Neural progenitor cell (in vitro differentiated cells): Measurements from ENCODE around the gene TAF10. TPM values are rescaled to one million over a fixed set of nuclear protein-coding genes. Genes with fewer than 3 reads are reported as not detected.

Experiments
- DNase-seq: peaks from one replicate; pipeline ENCODE4 v3.0.0-alpha.2; 2016; ENCODE audit warnings: low spot score
- H2AFZ ChIP-seq: fragments of 200-600 bp; sonication (generic); replicated peaks from 2 replicates; pipeline ENCODE4 v1.6.1; 2016; ENCODE audit warnings: antibody characterized with exemption
- H3F3A ChIP-seq: fragments of 200-600 bp; sonication (generic); 2 replicates; pipeline ENCODE4 v1.6.1; 2016; ENCODE audit warnings: antibody characterized with exemption, low read depth
- H3K27ac ChIP-seq: fragments of 200-600 bp; sonication (generic); 2 replicates; pipeline ENCODE4 v1.5.1; 2016; ENCODE audit warnings: mild to moderate bottlenecking
- H3K27me3 ChIP-seq: fragments of 200-600 bp; sonication (generic); 2 replicates; pipeline ENCODE4 v1.6.1; 2016; ENCODE audit warnings: mild to moderate bottlenecking, moderate library complexity
- H3K36me3 ChIP-seq: fragments of 200-600 bp; sonication (generic); 2 replicates; pipeline ENCODE4 v1.5.1; 2016
- H3K4me1 ChIP-seq: fragments of 200-600 bp; sonication (generic); 2 replicates; pipeline ENCODE4 v1.6.1; 2016; ENCODE audit warnings: mixed run types
- H3K4me2 ChIP-seq: fragments of 200-600 bp; sonication (generic); 2 replicates; pipeline ENCODE4 v1.6.1; 2016
- H3K4me3 ChIP-seq: fragments of 200-600 bp; sonication (generic); 2 replicates; pipeline ENCODE4 v1.5.1; 2016
- H3K79me2 ChIP-seq: fragments of 200-600 bp; sonication (generic); 2 replicates; pipeline ENCODE4 v1.6.1; 2016; ENCODE audit warnings: low read depth
- H3K9ac ChIP-seq: fragments of 200-600 bp; sonication (generic); 2 replicates; pipeline ENCODE4 v1.6.1; 2016
- H3K9me3 ChIP-seq: fragments of 200-600 bp; sonication (generic); 2 replicates; pipeline ENCODE4 v1.5.1; 2016; ENCODE audit warnings: low read depth
- H4K20me1 ChIP-seq: fragments of 200-600 bp; sonication (generic); 2 replicates; pipeline ENCODE4 v1.6.1; 2016; ENCODE audit warnings: low read depth
- H3K27ac Mint-ChIP-seq: 3 replicates; pipeline ENCODE4 v1.8.0; 2021; ENCODE audit warnings: mixed read lengths
- H3K27me3 Mint-ChIP-seq: 2 replicates; pipeline ENCODE4 v1.8.0; 2022; ENCODE audit warnings: low read depth, mild to moderate bottlenecking, inconsistent platforms, moderate library complexity, mixed read lengths; ENCODE audit not compliant: insufficient read depth
- H3K36me3 Mint-ChIP-seq: 3 replicates; pipeline ENCODE4 v1.8.0; 2021; ENCODE audit warnings: mixed read lengths
- H3K4me1 Mint-ChIP-seq: 3 replicates; pipeline ENCODE4 v1.8.0; 2021; ENCODE audit warnings: mixed read lengths
- H3K4me3 Mint-ChIP-seq: 3 replicates; pipeline ENCODE4 v1.8.0; 2021; ENCODE audit warnings: mild to moderate bottlenecking, moderate library complexity, mixed read lengths
- H3K9me3 Mint-ChIP-seq: 3 replicates; pipeline ENCODE4 v1.8.0; 2020; ENCODE audit warnings: mixed read lengths
- CTCF ChIP-seq: fragments of 200-600 bp; sonication (generic); IDR thresholded peaks from 2 replicates; pipeline ENCODE4 v1.5.1; 2017; ENCODE audit warnings: antibody characterized with exemption, mild to moderate bottlenecking
- EZH2 ChIP-seq: fragments of 200-600 bp; sonication (generic); IDR thresholded peaks from 2 replicates; pipeline ENCODE4 v1.6.1; 2017; ENCODE audit warnings: antibody characterized with exemption, mild to moderate bottlenecking, moderate library complexity
- EZH2phosphoT487 ChIP-seq: fragments of 200-600 bp; sonication (generic); IDR thresholded peaks from 2 replicates; pipeline ENCODE4 v1.6.1; 2017; ENCODE audit warnings: antibody characterized with exemption
- total RNA-seq: library from RNA; depleted of rRNA; stranded (reverse); fragments of >200 nt; gene quantifications from 2 replicates; pipeline ENCODE4 v1.2.3, GENCODE V29; 2015; ENCODE audit warnings: low replicate concordance

Gene TAF10
- total RNA-seq, 1 donor from 2014 or later: 34.1 TPM

DNA sequence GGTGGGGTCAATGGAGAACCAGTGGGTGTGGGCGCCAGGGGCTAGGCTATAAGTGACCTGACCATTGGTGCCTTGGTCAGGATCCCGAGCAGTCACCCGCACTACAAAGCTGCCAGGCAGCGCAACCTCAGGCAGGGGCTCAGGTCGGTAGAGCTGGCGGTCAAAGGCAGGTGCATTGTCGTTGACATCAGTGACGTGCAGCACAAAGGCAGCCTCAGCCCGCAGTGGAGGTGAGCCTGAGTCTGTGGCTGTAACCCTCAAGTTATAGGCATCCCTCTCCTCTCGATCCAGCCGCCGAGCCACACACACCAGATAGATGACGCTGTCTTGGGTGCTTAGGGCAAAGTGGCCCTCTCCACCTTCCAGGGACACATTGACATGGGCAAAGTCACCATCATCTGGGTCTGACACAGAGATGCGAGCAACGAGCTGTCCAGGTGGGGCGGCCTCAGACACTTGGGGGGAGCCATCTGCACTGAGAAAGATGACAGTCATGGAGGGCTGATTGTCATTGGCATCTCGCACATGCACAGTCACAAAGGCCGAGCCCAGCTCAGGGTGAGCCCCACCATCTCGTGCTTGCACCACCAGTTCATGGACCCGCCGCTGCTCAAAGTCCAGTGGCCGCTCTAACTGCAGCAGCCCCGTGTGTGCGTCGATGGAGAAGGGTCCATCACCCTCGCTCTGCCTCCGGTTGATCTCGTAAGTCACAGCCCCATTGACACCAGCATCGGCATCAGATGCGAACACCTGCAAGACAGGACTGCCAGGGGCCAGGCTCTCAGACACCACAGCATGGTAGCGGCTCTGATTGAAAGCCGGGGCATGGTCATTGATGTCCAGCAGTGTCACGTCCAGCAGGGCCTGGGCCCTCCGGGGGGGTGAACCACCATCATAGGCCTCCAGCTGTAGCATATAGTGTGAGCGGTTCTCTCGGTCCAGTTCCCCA lies 28.3 kb upstream of the TAF10 start:
- no peak for DNase-seq
- Mint-ChIP-seq H3K4me1 (no peaks in the 10 kb centered on the region), H3K9me3 (no peaks in the 10 kb centered on the region), H3K27me3 (no peaks in the 10 kb centered on the region), H3K36me3 (peaks cover 8% of the 10 kb centered on the region), H3K27ac (no peak overlapping the region), H3K4me3 (no peak overlapping the region)
- H3K79me2 ChIP-seq: no peaks in the 10 kb centered on the region
- no peaks in the 10 kb centered on the region for H3K27me3 ChIP-seq
- no peaks in the 10 kb centered on the region for H4K20me1 ChIP-seq
- no peak overlapping the region for H3K9ac ChIP-seq
- H3K9me3 ChIP-seq: no peaks in the 10 kb centered on the region
- TF ChIP-seq CTCF (no peak), EZH2 (no peak)
- H2AFZ ChIP-seq: no peak overlapping the region
- H3K4me3 ChIP-seq: no peak overlapping the region
- H3K36me3 ChIP-seq: no peaks in the 10 kb centered on the region
- no peaks in the 10 kb centered on the region for H3K4me1 ChIP-seq
- H3K4me2 ChIP-seq: no peak overlapping the region
- H3K27ac ChIP-seq: no peak overlapping the region
- no peaks in the 10 kb centered on the region for H3F3A ChIP-seq

DNA sequence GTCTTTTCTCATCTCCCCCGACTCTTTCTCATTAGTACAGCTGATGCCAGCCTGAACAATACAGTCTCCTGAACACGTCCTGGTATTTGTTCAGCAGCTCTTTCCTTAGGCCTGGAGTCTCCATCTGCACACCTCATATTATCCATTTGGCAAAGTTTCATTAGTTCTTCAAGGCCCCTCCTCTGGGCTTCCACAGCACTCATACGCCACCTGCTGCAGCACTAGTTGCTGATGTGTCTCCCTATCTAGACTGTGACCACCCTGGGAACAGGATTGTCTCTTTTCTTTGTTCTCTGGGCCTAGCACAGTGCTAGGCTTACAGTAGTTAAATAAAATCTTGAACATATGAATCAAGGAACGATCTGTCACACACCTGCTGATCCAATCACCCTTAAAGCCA lies 26.4 kb upstream of the TAF10 start:
- H3K27ac ChIP-seq: no peak overlapping the region
- peaks cover 3% of the 10 kb centered on the region for H3K36me3 Mint-ChIP-seq
- no peak overlapping the region for H3K4me3 ChIP-seq
- H3F3A ChIP-seq: no peaks in the 10 kb centered on the region
- H3K9me3 ChIP-seq: no peaks in the 10 kb centered on the region
- H3K9ac ChIP-seq: no peak overlapping the region
- no peaks in the 10 kb centered on the region for H4K20me1 ChIP-seq
- H3K27me3 Mint-ChIP-seq: no peaks in the 10 kb centered on the region
- H2AFZ ChIP-seq: no peak overlapping the region
- no peaks in the 10 kb centered on the region for H3K4me1 ChIP-seq
- no peaks in the 10 kb centered on the region for H3K4me1 Mint-ChIP-seq
- no peaks in the 10 kb centered on the region for H3K9me3 Mint-ChIP-seq
- no peak overlapping the region for H3K27ac Mint-ChIP-seq
- no peaks in the 10 kb centered on the region for H3K36me3 ChIP-seq
- H3K4me2 ChIP-seq: no peak overlapping the region
- TF ChIP-seq EZH2: no peak
- TF ChIP-seq CTCF: no peak
- no peak for TF ChIP-seq EZH2phosphoT487
- H3K4me3 Mint-ChIP-seq: no peak overlapping the region
- DNase-seq: no peak
- no peaks in the 10 kb centered on the region for H3K79me2 ChIP-seq
- H3K27me3 ChIP-seq: no peaks in the 10 kb centered on the region

GRCh38 chr11:6637871-6638270 lies 25.9 kb upstream of the TAF10 start:
- Histone ChIP-seq H3K36me3 (no peaks in the 10 kb centered on the region), H4K20me1 (no peaks in the 10 kb centered on the region), H3K9ac (no peak overlapping the region), H3K27me3 (no peaks in the 10 kb centered on the region), H2AFZ (no peak overlapping the region), H3K9me3 (no peaks in the 10 kb centered on the region), H3K4me1 (no peaks in the 10 kb centered on the region), H3F3A (no peaks in the 10 kb centered on the region), H3K4me2 (no peak overlapping the region), H3K79me2 (no peaks in the 10 kb centered on the region), H3K27ac (no peak overlapping the region), H3K4me3 (no peak overlapping the region)
- Mint-ChIP-seq H3K4me1 (no peaks in the 10 kb centered on the region), H3K9me3 (no peaks in the 10 kb centered on the region), H3K4me3 (no peak overlapping the region), H3K27ac (no peak overlapping the region), H3K27me3 (peaks cover under 1% of the 10 kb centered on the region), H3K36me3 (peaks cover 4% of the 10 kb centered on the region)
- TF ChIP-seq EZH2: no peak
- no peak for TF ChIP-seq CTCF
- no peak for TF ChIP-seq EZH2phosphoT487
- no peak for DNase-seq
